ENCODE data around the gene CA12.
"Not testable (repeated sequence)": the region's sequence is repeated elsewhere in the genome, so short reads cannot be mapped to it uniquely, and the experiment has no call there.

Gene CA12

GRCh38 chr15:63381301-63382204, at the start of gene CA12:
CA12 (minus strand) TSS chr15:63381846; CDS start chr15:63381720, 126 bp downstream.
- DNase-seq: no peak

GRCh38 chr15:63430766-63431451, 49.3 kb upstream of the CA12 start:
- DNase-seq: no peak

- no peak for DNase-seq
Observed at GRCh38 chr15:63426552-63426951, 44.9 kb upstream of the CA12 start.

GRCh38 chr15:63425426-63425985, 43.9 kb upstream of the CA12 start:
- no peak for DNase-seq

GRCh38 chr15:63422891-63423590, 41.4 kb upstream of the CA12 start:
- no peak for DNase-seq

- no peak for DNase-seq
Observed at GRCh38 chr15:63421433-63421832, 39.8 kb upstream of the CA12 start.

GRCh38 chr15:63420333-63420747, 38.7 kb upstream of the CA12 start:
- no peak for DNase-seq

- no peak for DNase-seq
Observed at GRCh38 chr15:63418811-63419210, 37.2 kb upstream of the CA12 start.

- no peak for DNase-seq
Observed at GRCh38 chr15:63417721-63418120, 36.1 kb upstream of the CA12 start.

- not testable (repeated sequence) for DNase-seq
Observed at GRCh38 chr15:63417274-63417673, 35.6 kb upstream of the CA12 start.

- no peak for DNase-seq
Observed at GRCh38 chr15:63414474-63415120, 33.0 kb upstream of the CA12 start.

GRCh38 chr15:63412551-63412950, 30.9 kb upstream of the CA12 start:
- no peak for DNase-seq

- no peak for DNase-seq
Observed at GRCh38 chr15:63411866-63412265, 30.2 kb upstream of the CA12 start.

GRCh38 chr15:63409179-63409578, 27.5 kb upstream of the CA12 start:
- no peak for DNase-seq

GRCh38 chr15:63408524-63408923, 26.9 kb upstream of the CA12 start:
- DNase-seq: no peak

GRCh38 chr15:63407612-63408011, 26.0 kb upstream of the CA12 start:
- no peak for DNase-seq

- DNase-seq: no peak
Observed at GRCh38 chr15:63405683-63406390, 24.2 kb upstream of the CA12 start.

GRCh38 chr15:63405159-63405558, 23.5 kb upstream of the CA12 start:
- DNase-seq: no peak

- DNase-seq: no peak
Observed at GRCh38 chr15:63403254-63403945, 21.8 kb upstream of the CA12 start.

GRCh38 chr15:63402498-63403253, 21.0 kb upstream of the CA12 start:
- no peak for DNase-seq

All from amniotic stem cell (primary cell).